Measurements from ENCODE around the gene ZSWIM4.

Gene ZSWIM4

DNA sequence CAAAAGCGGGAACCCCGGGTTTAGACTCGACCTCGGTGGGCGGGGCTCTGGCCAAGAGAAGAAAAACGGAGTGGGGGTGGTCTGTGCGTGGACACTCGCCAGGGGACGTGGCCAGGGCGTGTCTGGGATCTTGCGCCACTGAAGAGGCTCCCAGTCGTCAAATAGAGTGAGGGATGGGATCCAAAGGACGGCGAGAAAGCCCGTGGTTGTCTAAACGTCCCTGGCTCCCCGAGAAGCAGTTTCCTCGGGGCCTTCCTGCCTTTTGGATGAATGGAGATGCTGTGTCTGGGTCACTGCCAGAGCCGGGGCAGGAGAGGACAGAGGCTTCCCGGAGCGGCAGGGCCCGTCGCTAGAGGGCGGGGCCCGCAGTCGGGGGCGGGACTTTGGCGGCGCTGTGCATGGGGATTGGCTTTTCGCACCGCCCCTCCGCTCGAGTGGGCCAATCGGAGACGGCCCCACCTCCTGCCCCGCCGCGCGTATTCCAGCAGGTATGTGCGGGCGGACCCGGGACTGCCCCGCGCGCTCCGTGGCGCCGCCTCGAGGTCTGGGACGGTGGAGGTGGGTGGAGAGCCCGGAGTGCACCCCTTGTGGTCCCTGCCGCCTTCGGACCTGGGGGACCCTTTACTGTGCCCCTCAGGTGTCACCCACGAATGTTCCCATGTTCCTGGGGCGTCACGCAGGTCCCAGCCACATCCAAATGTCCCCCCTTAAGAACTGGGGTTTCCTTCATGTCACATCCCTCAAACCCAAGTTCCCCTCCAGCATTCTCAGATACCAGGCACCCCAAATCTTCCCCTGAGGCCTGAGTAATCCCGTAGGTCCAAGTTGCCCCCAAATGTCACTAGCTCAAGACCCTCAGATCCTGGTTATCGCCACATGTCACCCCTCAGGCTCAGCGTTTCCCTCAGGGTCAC lies 38.3 kb downstream of the ZSWIM4 start:
- Histone ChIP-seq H3K4me3 (ENCODE audit: low read length) (peak overlapping the region; percentile 89), H4K20me1 (ENCODE audit: insufficient read depth, low read length) (no peaks in the 10 kb centered on the region), H3K4me2 (ENCODE audit: low read length) (peak overlapping the region; percentile 94), H3K36me3 (replicated peaks; ENCODE audit: low read depth, low read length) (peaks cover 13% of the 10 kb centered on the region), H3K9me3 (ENCODE audit: insufficient read depth, low read length) (no peaks in the 10 kb centered on the region), H3K79me2 (ENCODE audit: low read length) (peaks cover 5% of the 10 kb centered on the region), H3K27ac (ENCODE audit: low read length) (peak overlapping the region; percentile 33), H3K27me3 (ENCODE audit: low read depth, low read length) (no peaks in the 10 kb centered on the region), H2AFZ (ENCODE audit: low read depth, low read length) (peak overlapping the region; percentile 87), H3K9ac (ENCODE audit: low read length) (peak overlapping the region; percentile 76), H3K4me1 (ENCODE audit: low read length) (peaks cover 24% of the 10 kb centered on the region)
- TF ChIP-seq, protein P1, sequence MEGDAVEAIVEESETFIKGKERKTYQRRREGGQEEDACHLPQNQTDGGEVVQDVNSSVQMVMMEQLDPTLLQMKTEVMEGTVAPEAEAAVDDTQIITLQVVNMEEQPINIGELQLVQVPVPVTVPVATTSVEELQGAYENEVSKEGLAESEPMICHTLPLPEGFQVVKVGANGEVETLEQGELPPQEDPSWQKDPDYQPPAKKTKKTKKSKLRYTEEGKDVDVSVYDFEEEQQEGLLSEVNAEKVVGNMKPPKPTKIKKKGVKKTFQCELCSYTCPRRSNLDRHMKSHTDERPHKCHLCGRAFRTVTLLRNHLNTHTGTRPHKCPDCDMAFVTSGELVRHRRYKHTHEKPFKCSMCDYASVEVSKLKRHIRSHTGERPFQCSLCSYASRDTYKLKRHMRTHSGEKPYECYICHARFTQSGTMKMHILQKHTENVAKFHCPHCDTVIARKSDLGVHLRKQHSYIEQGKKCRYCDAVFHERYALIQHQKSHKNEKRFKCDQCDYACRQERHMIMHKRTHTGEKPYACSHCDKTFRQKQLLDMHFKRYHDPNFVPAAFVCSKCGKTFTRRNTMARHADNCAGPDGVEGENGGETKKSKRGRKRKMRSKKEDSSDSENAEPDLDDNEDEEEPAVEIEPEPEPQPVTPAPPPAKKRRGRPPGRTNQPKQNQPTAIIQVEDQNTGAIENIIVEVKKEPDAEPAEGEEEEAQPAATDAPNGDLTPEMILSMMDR (IDR thresholded peaks at IDR 0.05; ENCODE audit: low read depth, low read length) = peak; percentile 66
- TF ChIP-seq EZH2phosphoT487 (IDR thresholded peaks at IDR 0.05; ENCODE audit: low read depth) = no peak

DNA sequence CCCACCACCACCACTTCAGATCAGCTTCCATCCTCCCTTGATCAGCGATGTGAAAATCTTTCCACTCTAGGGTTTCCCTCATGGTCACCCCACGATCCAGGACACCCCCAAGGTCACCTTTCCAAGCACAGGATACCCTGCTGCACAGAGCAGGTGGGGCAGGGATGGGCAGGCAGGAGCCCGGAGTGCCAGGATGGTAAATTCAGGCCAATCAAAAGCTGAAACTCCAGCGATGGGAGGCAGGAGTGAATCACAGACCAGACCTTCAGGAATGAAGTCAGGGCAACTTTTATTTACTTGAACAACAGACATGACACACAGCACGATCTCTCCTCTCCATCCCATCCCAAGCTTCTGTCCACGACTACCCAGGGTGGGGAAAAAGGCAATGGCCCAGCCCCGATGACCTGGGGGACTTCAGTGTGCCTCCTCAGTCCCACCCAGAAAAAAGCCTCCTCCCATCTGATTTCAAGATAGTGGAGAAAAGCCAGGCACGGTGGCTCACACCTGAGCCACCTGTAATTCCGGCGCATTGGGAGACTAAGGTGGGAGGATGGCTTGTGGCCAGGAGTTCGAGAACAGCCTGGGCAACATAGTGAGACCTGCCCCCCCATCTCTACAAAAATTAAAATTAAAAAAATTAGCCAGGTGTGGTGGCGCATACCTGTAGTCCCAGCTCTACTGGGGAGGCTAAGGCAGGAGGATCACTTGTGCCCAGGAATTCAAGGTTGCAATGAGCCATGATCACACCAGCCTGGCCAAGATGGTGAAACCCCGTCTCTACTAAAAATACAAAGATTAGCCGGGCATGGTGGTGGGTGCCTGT lies 39.2 kb downstream of the ZSWIM4 start:
- TF ChIP-seq, protein P1 (IDR thresholded peaks at IDR 0.05; ENCODE audit: low read depth, low read length) = no peak
- TF ChIP-seq EZH2phosphoT487 (IDR thresholded peaks at IDR 0.05; ENCODE audit: low read depth) = no peak
- H3K27ac ChIP-seq (ENCODE audit: low read length) = no peak overlapping the region

DNA sequence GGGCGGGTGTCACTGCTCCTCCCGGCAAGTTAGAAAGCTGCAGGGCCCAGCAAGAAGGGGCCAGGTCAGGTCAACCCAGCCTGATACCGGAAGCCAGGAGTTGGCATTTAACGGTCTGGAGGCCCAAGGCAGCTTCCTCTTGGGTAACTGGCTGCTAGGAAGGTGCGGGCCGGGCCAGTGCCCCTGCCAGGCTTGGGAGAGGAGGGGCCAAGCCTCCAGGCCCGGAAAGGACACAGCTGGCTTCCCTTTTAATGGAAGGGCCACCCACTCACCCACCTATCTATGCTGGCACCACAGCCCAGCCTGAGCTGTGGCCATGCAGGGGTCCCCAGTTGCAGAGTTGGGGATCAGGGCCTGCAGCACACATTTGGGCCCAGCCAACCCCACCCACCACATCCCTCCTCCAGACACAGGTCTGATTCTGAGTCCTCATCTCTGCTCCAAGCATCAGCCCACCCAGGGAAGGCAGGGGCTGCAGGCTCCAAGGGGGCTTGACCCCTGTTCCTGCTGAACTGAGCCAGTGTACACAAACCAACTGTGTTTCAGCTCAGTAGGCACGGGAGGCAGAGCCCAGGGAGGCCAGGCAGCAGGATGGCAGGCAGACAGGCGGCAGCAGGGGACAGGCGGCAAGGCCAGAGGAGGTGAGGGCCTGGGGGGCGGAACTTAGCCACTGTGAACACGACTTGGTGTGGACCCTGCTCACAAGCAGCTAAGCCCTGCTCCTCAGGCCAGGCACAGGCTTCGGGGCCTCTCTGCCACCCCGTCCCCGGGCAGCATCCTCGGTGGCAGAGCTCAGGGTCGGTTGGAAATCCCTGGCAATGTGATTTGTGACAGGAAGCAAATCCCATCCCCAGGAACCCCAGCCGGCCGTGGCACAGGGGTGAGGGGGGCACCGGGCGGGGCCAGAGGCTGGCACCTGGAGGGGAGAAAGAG lies 40.8 kb downstream of the ZSWIM4 start:
- peak overlapping the region; percentile 66 for H3K27ac ChIP-seq (ENCODE audit: low read length)
- no peaks in the 10 kb centered on the region for H3K9me3 ChIP-seq (ENCODE audit: insufficient read depth, low read length)
- H3K4me3 ChIP-seq (ENCODE audit: low read length) = no peak overlapping the region
- H3K9ac ChIP-seq (ENCODE audit: low read length) = peak overlapping the region; percentile 59; the same call in 1 of the 2 replicates
- peaks cover 2% of the 10 kb centered on the region for H3K36me3 ChIP-seq (replicated peaks; ENCODE audit: low read depth, low read length)
- peak overlapping the region; percentile 76 for H3K4me2 ChIP-seq (ENCODE audit: low read length)
- H2AFZ ChIP-seq (ENCODE audit: low read depth, low read length) = no peak overlapping the region
- H3K4me1 ChIP-seq (ENCODE audit: low read length) = peaks cover 47% of the 10 kb centered on the region
- H4K20me1 ChIP-seq (ENCODE audit: insufficient read depth, low read length) = no peaks in the 10 kb centered on the region; the same call in 1 of the 2 replicates
- TF ChIP-seq, protein P1 (IDR thresholded peaks at IDR 0.05; ENCODE audit: low read depth, low read length) = no peak
- TF ChIP-seq EZH2phosphoT487 (IDR thresholded peaks at IDR 0.05; ENCODE audit: low read depth) = no peak
- no peaks in the 10 kb centered on the region for H3K27me3 ChIP-seq (ENCODE audit: low read depth, low read length)
- peaks cover 24% of the 10 kb centered on the region for H3K79me2 ChIP-seq (ENCODE audit: low read length)

More for the DNA sequence above, 39.2 kb downstream of the ZSWIM4 start:
- H3K79me2 ChIP-seq (ENCODE audit: low read length) = peaks cover 13% of the 10 kb centered on the region
- peak overlapping the region; percentile 94 for H3K4me2 ChIP-seq (ENCODE audit: low read length)
- H3K9me3 ChIP-seq (ENCODE audit: insufficient read depth, low read length) = no peaks in the 10 kb centered on the region
- peak overlapping the region; percentile 89 for H3K4me3 ChIP-seq (ENCODE audit: low read length)
- H3K4me1 ChIP-seq (ENCODE audit: low read length) = peaks cover 33% of the 10 kb centered on the region
- no peaks in the 10 kb centered on the region for H4K20me1 ChIP-seq (ENCODE audit: insufficient read depth, low read length)
- peak overlapping the region; percentile 48 for H3K9ac ChIP-seq (ENCODE audit: low read length)
- no peaks in the 10 kb centered on the region for H3K27me3 ChIP-seq (ENCODE audit: low read depth, low read length)
- peaks cover 13% of the 10 kb centered on the region for H3K36me3 ChIP-seq (replicated peaks; ENCODE audit: low read depth, low read length)
- no peak overlapping the region for H2AFZ ChIP-seq (ENCODE audit: low read depth, low read length)
